ENCODE data around the gene GRB2. TPM values are rescaled to one million over a fixed set of nuclear protein-coding genes. Genes with fewer than 3 reads are reported as not detected.
A peak's percentile ranks its signal among the peaks of the same experiment; 100 is the strongest.

GRB2 gene
- total RNA-seq, 3 donors from 2014 or later: 97.8 to 116 (median 102) TPM

GRCh38 chr17:75361996-75362395 lies 43.5 kb downstream of the GRB2 start:
- TF ChIP-seq CTCF (IDR thresholded peaks at IDR 0.05): no peak
- no peak for DNase-seq
- no peaks in the 10 kb centered on the region for H3K9me3 ChIP-seq
- no peak overlapping the region for H3K4me3 ChIP-seq
- intact Hi-C loops (cut with DNase I, micrococcal nuclease): no loop called here
- no peak for ATAC-seq
- peaks cover 42% of the 10 kb centered on the region for H3K4me1 ChIP-seq (ENCODE audit: low read depth)
- H3K36me3 ChIP-seq (ENCODE audit: low read depth): no peaks in the 10 kb centered on the region

GRCh38 chr17:75361344-75361743 lies 44.1 kb downstream of the GRB2 start:
- H3K9me3 ChIP-seq: no peaks in the 10 kb centered on the region
- intact Hi-C loops (cut with DNase I, micrococcal nuclease): no loop called here
- H3K4me3 ChIP-seq: no peak overlapping the region
- DNase-seq: no peak
- H3K36me3 ChIP-seq (ENCODE audit: low read depth): no peaks in the 10 kb centered on the region
- peaks cover 42% of the 10 kb centered on the region for H3K4me1 ChIP-seq (ENCODE audit: low read depth)
- no peak for TF ChIP-seq CTCF (IDR thresholded peaks at IDR 0.05)
- ATAC-seq: no peak

GRCh38 chr17:75356260-75356937 lies 49.1 kb downstream of the GRB2 start:
- Histone ChIP-seq H3K36me3 (ENCODE audit: low read depth) (no peaks in the 10 kb centered on the region), H3K4me3 (no peak overlapping the region), H3K9me3 (no peaks in the 10 kb centered on the region), H3K4me1 (ENCODE audit: low read depth) (peaks cover 9% of the 10 kb centered on the region)
- DNase-seq: no peak
- ATAC-seq: peak; percentile 29
- no peak for TF ChIP-seq CTCF (IDR thresholded peaks at IDR 0.05)
- intact Hi-C loops (cut with DNase I, micrococcal nuclease): no loop called here

- no peaks in the 10 kb centered on the region for H3K36me3 ChIP-seq (ENCODE audit: low read depth)
- no peak for TF ChIP-seq CTCF (IDR thresholded peaks at IDR 0.05)
- peaks cover 2% of the 10 kb centered on the region for H3K4me1 ChIP-seq (ENCODE audit: low read depth)
- intact Hi-C loops (cut with DNase I, micrococcal nuclease): no loop called here
- no peak for DNase-seq
- no peaks in the 10 kb centered on the region for H3K9me3 ChIP-seq
- H3K4me3 ChIP-seq: no peak overlapping the region
- ATAC-seq: no peak
Measured at GRCh38 chr17:75353176-75353575, 52.3 kb downstream of the GRB2 start.

GRCh38 chr17:75352079-75352569 lies 53.4 kb downstream of the GRB2 start:
- Histone ChIP-seq H3K9me3 (no peaks in the 10 kb centered on the region), H3K36me3 (ENCODE audit: low read depth) (no peaks in the 10 kb centered on the region), H3K4me1 (ENCODE audit: low read depth) (peaks cover 13% of the 10 kb centered on the region), H3K4me3 (no peak overlapping the region)
- TF ChIP-seq CTCF (IDR thresholded peaks at IDR 0.05): no peak
- ATAC-seq (no peak), DNase-seq (no peak)
- intact Hi-C loops (cut with DNase I, micrococcal nuclease): no loop called here

All from mucosa of descending colon (tissue), 3 donors.